ENCODE data around the gene TMEM14A.
"Not testable (repeated sequence)": the region's sequence is repeated elsewhere in the genome, so short reads cannot be mapped to it uniquely, and the experiment has no call there.

Gene TMEM14A

DNA sequence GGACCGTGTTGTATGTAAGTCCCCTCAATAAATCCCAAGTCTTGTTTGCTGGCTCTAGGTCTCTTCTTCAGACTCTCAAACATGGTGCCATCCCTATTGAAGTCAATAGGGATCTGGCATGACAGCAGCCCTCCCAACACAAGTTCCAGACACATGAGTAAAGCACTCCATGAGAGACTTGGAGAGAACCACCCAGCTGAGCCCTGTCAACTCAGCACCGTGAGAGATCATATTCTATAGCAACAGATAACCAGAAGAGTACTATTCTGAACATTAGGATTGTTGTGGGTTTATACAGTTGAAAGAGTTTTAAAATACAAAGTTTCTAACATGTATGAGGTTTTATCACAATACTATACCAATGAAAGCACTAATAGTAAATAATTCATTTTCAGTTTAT is 23.5 kb downstream of the TMEM14A start:
- Histone ChIP-seq H3K79me2 (ENCODE audit: control insufficient read depth, insufficient read depth, low read length, unreplicated experiment) (no peaks in the 10 kb centered on the region), H2AFZ (ENCODE audit: low read length, unreplicated experiment) (no peak overlapping the region), H3K27ac (ENCODE audit: low read depth, low read length) (no peak overlapping the region), H3K4me3 (ENCODE audit: low read depth, low read length) (no peak overlapping the region), H3K36me3 (ENCODE audit: insufficient read depth, low read length) (no peaks in the 10 kb centered on the region), H3K27me3 (ENCODE audit: insufficient read depth, low read length) (no peaks in the 10 kb centered on the region), H3K4me1 (ENCODE audit: control insufficient read depth, insufficient read depth, low read length, unreplicated experiment) (no peaks in the 10 kb centered on the region)

DNA sequence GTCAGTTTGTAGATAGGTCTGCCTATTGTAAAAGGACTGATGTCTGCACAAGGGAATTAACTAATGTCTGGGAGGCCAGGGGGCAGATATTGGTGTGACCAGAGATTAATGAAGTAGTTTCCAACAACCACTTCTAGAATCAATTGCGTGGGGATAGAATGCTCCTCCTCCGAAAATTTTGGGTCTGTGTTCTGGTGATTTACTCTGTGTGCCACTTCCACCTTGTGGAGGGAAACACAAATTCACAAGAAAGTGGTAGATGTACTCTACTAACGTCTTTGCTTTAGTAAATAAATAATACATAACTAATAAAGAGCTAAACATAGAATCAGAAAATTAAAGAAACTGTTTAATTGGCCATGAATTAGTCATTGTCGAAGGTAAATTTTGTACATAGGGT is 25.5 kb downstream of the TMEM14A start:
- Histone ChIP-seq H2AFZ (ENCODE audit: low read length, unreplicated experiment) (no peak overlapping the region), H3K27me3 (ENCODE audit: insufficient read depth, low read length) (0 out of 2 replicates have a peak, but pooled peaks cover 3% of the 10 kb centered on the region), H3K36me3 (ENCODE audit: insufficient read depth, low read length) (no peaks in the 10 kb centered on the region), H3K4me3 (ENCODE audit: low read depth, low read length) (no peak overlapping the region), H3K79me2 (ENCODE audit: control insufficient read depth, insufficient read depth, low read length, unreplicated experiment) (no peaks in the 10 kb centered on the region), H3K27ac (ENCODE audit: low read depth, low read length) (no peak overlapping the region), H3K4me1 (ENCODE audit: control insufficient read depth, insufficient read depth, low read length, unreplicated experiment) (no peaks in the 10 kb centered on the region)

DNA sequence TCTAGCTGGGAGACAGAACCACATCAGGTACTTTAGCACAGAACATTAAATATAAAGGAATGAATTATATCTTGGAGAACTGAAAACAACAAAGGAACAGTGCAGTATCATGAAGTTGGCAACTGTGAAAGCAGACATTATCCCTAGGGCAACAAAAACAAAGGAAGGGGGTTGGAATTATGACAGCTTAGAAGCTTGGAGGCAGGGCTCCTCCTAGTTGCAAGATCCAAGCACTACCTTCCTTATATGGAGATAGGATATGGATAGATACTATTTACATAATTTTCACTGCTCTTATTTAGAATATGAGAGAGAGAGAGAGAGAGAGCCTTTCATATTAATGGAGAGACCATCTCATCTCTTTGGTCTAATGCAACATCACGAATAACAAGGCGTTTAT is 27.0 kb downstream of the TMEM14A start:
- H3K4me1 ChIP-seq (ENCODE audit: control insufficient read depth, insufficient read depth, low read length, unreplicated experiment): no peaks in the 10 kb centered on the region
- no peak overlapping the region for H2AFZ ChIP-seq (ENCODE audit: low read length, unreplicated experiment)
- H3K27ac ChIP-seq (ENCODE audit: low read depth, low read length): no peak overlapping the region
- H3K27me3 ChIP-seq (ENCODE audit: insufficient read depth, low read length): 0 out of 2 replicates have a peak, but pooled peaks cover 11% of the 10 kb centered on the region
- no peaks in the 10 kb centered on the region for H3K79me2 ChIP-seq (ENCODE audit: control insufficient read depth, insufficient read depth, low read length, unreplicated experiment)
- H3K36me3 ChIP-seq (ENCODE audit: insufficient read depth, low read length): no peaks in the 10 kb centered on the region
- no peak overlapping the region for H3K4me3 ChIP-seq (ENCODE audit: low read depth, low read length)

GRCh38 chr6:52704060-52704459 is 33.1 kb downstream of the TMEM14A start:
- Histone ChIP-seq H3K36me3 (ENCODE audit: insufficient read depth, low read length) (no peaks in the 10 kb centered on the region), H2AFZ (ENCODE audit: low read length, unreplicated experiment) (no peak overlapping the region), H3K4me3 (ENCODE audit: low read depth, low read length) (no peak overlapping the region), H3K27ac (ENCODE audit: low read depth, low read length) (no peak overlapping the region), H3K79me2 (ENCODE audit: control insufficient read depth, insufficient read depth, low read length, unreplicated experiment) (no peaks in the 10 kb centered on the region), H3K27me3 (ENCODE audit: insufficient read depth, low read length) (peaks cover 18% of the 10 kb centered on the region), H3K4me1 (ENCODE audit: control insufficient read depth, insufficient read depth, low read length, unreplicated experiment) (no peaks in the 10 kb centered on the region)

- peaks cover 18% of the 10 kb centered on the region for H3K27me3 ChIP-seq (ENCODE audit: insufficient read depth, low read length)
- not testable (repeated sequence) for H3K27ac ChIP-seq (ENCODE audit: low read depth, low read length); H3K4me1 ChIP-seq (ENCODE audit: control insufficient read depth, insufficient read depth, low read length, unreplicated experiment); H3K36me3 ChIP-seq (ENCODE audit: insufficient read depth, low read length); H3K79me2 ChIP-seq (ENCODE audit: control insufficient read depth, insufficient read depth, low read length, unreplicated experiment); H3K4me3 ChIP-seq (ENCODE audit: low read depth, low read length); H2AFZ ChIP-seq (ENCODE audit: low read length, unreplicated experiment)
Measured at GRCh38 chr6:52704781-52705502, 34.0 kb downstream of the TMEM14A start.

- Histone ChIP-seq H3K27ac (ENCODE audit: low read depth, low read length) (no peak overlapping the region), H3K36me3 (ENCODE audit: insufficient read depth, low read length) (no peaks in the 10 kb centered on the region), H3K79me2 (ENCODE audit: control insufficient read depth, insufficient read depth, low read length, unreplicated experiment) (no peaks in the 10 kb centered on the region), H2AFZ (ENCODE audit: low read length, unreplicated experiment) (no peak overlapping the region), H3K4me3 (ENCODE audit: low read depth, low read length) (no peak overlapping the region), H3K27me3 (ENCODE audit: insufficient read depth, low read length) (peaks cover 18% of the 10 kb centered on the region), H3K4me1 (ENCODE audit: control insufficient read depth, insufficient read depth, low read length, unreplicated experiment) (no peaks in the 10 kb centered on the region)
Measured at GRCh38 chr6:52706001-52706400, 35.1 kb downstream of the TMEM14A start.

DNA sequence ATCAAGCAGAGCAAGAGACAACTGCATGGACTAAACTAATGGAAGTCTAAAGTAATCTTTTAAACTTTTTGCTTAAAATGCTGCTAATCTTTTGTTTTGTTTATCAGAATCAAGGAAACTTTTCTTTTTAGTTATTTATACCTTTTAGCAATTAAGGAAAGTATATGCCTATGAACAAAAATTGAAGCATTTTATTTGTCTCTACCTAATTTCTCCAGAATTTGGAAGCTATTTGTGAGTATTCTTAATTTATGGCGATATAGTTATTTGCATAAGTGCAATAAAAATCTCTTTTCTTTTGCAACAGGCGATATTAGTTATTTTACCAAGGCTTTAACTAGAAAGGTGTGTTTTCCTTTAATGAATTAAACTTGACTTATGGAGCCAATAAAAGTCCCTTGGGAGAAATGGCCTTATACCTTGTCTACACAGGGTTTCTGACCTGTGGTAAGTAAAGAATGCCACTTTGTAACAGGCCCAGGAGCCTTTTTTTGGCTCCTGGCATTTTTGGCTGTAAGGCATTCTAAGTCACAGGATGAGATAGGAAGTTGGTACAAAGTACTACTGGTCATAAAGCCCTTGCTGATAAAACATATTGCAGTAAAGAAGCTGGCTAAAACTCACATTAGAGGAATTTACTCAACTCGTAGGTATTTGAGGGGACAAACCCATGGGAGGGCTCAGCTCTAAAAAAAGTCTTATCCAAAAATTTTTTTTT is 37.2 kb downstream of the TMEM14A start:
- no peaks in the 10 kb centered on the region for H3K36me3 ChIP-seq (ENCODE audit: insufficient read depth, low read length)
- no peak overlapping the region for H2AFZ ChIP-seq (ENCODE audit: low read length, unreplicated experiment)
- peaks cover 6% of the 10 kb centered on the region for H3K27me3 ChIP-seq (ENCODE audit: insufficient read depth, low read length)
- H3K4me3 ChIP-seq (ENCODE audit: low read depth, low read length): no peak overlapping the region
- H3K27ac ChIP-seq (ENCODE audit: low read depth, low read length): no peak overlapping the region
- no peaks in the 10 kb centered on the region for H3K79me2 ChIP-seq (ENCODE audit: control insufficient read depth, insufficient read depth, low read length, unreplicated experiment)
- H3K4me1 ChIP-seq (ENCODE audit: control insufficient read depth, insufficient read depth, low read length, unreplicated experiment): no peaks in the 10 kb centered on the region

GRCh38 chr6:52712136-52712535 is 41.2 kb downstream of the TMEM14A start:
- no peak overlapping the region for H3K27ac ChIP-seq (ENCODE audit: low read depth, low read length)
- peaks cover 3% of the 10 kb centered on the region; the same call in 1 of the 2 replicates for H3K27me3 ChIP-seq (ENCODE audit: insufficient read depth, low read length)
- no peaks in the 10 kb centered on the region for H3K36me3 ChIP-seq (ENCODE audit: insufficient read depth, low read length)
- no peaks in the 10 kb centered on the region for H3K4me1 ChIP-seq (ENCODE audit: control insufficient read depth, insufficient read depth, low read length, unreplicated experiment)
- no peak overlapping the region for H3K4me3 ChIP-seq (ENCODE audit: low read depth, low read length)
- no peaks in the 10 kb centered on the region for H3K79me2 ChIP-seq (ENCODE audit: control insufficient read depth, insufficient read depth, low read length, unreplicated experiment)
- no peak overlapping the region for H2AFZ ChIP-seq (ENCODE audit: low read length, unreplicated experiment)

DNA sequence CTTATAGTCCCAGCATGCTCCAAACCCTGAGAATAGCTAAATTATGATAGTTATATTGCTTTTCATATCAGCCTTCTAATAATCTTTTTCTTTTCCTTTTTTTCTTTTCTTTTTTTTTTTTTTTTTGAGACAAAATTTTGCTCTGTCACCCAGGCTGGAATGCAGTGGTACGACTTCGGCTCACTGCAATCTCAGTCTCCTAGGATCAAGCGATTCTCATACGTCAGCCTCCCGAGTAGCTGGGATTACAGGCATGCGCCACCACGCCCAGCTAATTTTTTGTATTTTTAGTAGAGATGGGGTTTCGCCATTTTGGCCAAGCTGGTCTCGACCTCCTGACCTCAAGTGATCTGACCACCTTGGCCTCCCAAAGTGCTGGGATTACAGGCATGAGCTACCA is 43.8 kb downstream of the TMEM14A start:
- not testable (repeated sequence) for H3K4me3 ChIP-seq (ENCODE audit: low read depth, low read length); H3K4me1 ChIP-seq (ENCODE audit: control insufficient read depth, insufficient read depth, low read length, unreplicated experiment); H3K36me3 ChIP-seq (ENCODE audit: insufficient read depth, low read length); H3K27me3 ChIP-seq (ENCODE audit: insufficient read depth, low read length); H3K79me2 ChIP-seq (ENCODE audit: control insufficient read depth, insufficient read depth, low read length, unreplicated experiment); H3K27ac ChIP-seq (ENCODE audit: low read depth, low read length); H2AFZ ChIP-seq (ENCODE audit: low read length, unreplicated experiment)

DNA sequence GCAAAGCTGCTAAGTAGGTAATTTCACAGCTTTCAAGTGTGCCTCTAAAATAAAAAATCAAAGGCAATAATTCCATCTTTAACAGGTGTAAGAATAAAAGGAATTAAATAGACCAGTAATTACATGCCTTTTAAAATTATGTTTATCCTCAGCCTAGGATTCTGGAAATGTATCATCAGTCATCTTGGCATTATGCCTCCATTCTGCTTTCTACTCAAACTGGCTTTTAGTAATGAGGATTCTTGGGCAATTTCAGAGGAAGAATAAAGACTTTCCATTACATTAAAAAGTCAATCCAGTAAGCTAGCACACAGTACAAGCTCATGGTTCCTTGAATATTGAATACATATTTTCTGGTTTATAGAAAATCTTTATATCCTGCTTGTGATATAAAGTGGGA is 47.6 kb downstream of the TMEM14A start:
- Histone ChIP-seq H3K4me3 (ENCODE audit: low read depth, low read length) (no peak overlapping the region), H3K27ac (ENCODE audit: low read depth, low read length) (no peak overlapping the region), H3K36me3 (ENCODE audit: insufficient read depth, low read length) (no peaks in the 10 kb centered on the region), H3K4me1 (ENCODE audit: control insufficient read depth, insufficient read depth, low read length, unreplicated experiment) (no peaks in the 10 kb centered on the region), H3K27me3 (ENCODE audit: insufficient read depth, low read length) (peaks cover 3% of the 10 kb centered on the region; the same call in 1 of the 2 replicates), H2AFZ (ENCODE audit: low read length, unreplicated experiment) (no peak overlapping the region), H3K79me2 (ENCODE audit: control insufficient read depth, insufficient read depth, low read length, unreplicated experiment) (no peaks in the 10 kb centered on the region)

GRCh38 chr6:52720321-52720720 is 49.4 kb downstream of the TMEM14A start:
- H2AFZ ChIP-seq (ENCODE audit: low read length, unreplicated experiment): no peak overlapping the region
- no peaks in the 10 kb centered on the region for H3K36me3 ChIP-seq (ENCODE audit: insufficient read depth, low read length)
- H3K27ac ChIP-seq (ENCODE audit: low read depth, low read length): no peak overlapping the region
- H3K4me3 ChIP-seq (ENCODE audit: low read depth, low read length): no peak overlapping the region
- H3K4me1 ChIP-seq (ENCODE audit: control insufficient read depth, insufficient read depth, low read length, unreplicated experiment): peaks cover 13% of the 10 kb centered on the region
- no peaks in the 10 kb centered on the region for H3K79me2 ChIP-seq (ENCODE audit: control insufficient read depth, insufficient read depth, low read length, unreplicated experiment)
- H3K27me3 ChIP-seq (ENCODE audit: insufficient read depth, low read length): peaks cover 3% of the 10 kb centered on the region; the same call in 1 of the 2 replicates

Data from ACC112 (cell line).